HEK293 (cell line): Measurements from ENCODE around the gene KIRREL3.

Experiments
- CTCF ChIA-PET: fragments of 350-600 bp; formaldehyde crosslinking; extraction: SDS; loops from one replicate; lab custom pipeline; 2021; ENCODE audit warnings: antibody characterized with exemption; lab: Yijun Ruan, JAX
- POLR2A ChIA-PET: fragments of 300-600 bp; formaldehyde crosslinking; extraction: SDS; loops from one replicate; lab custom pipeline; 2020; ENCODE audit warnings: antibody characterized with exemption, inconsistent platforms; lab: Yijun Ruan, JAX
- H3K27ac ChIP-seq: fragments of 200-500 bp; sonication (Bioruptor generic); 2 replicates; pipeline ENCODE4 v1.5.1; 2014; ENCODE audit warnings: low read depth, low read length, control low read depth, inconsistent platforms; ENCODE audit errors: extremely low read depth
- H3K36me3 ChIP-seq, 2 experiments: fragments of 200-500 bp in 1 of 2; sonication (Bioruptor generic) in 1 of 2; 1 replicate in 1 of 2; 2 replicates in 1 of 2; pipeline ENCODE4 v1.5.1; 2014 to 2017; ENCODE audit warnings: inconsistent platforms in 2 of 2, low read length in 2 of 2; ENCODE audit not compliant: control insufficient read depth in 2 of 2, insufficient read depth in 1 of 2
- H3K4me1 ChIP-seq: fragments of 200-500 bp; sonication (Bioruptor generic); 2 replicates; pipeline ENCODE4 v1.5.1; 2014; ENCODE audit warnings: mild to moderate bottlenecking, low read length, inconsistent platforms; ENCODE audit not compliant: control insufficient read depth, insufficient read depth
- H3K4me3 ChIP-seq: 2 replicates; pipeline ENCODE4 v1.5.1; 2011; ENCODE audit warnings: low read depth, mild to moderate bottlenecking, control low read depth, low read length, moderate library complexity
- H3K9me3 ChIP-seq: fragments of 200-500 bp; sonication (Bioruptor generic); 2 replicates; pipeline ENCODE4 v1.5.1; 2014; ENCODE audit warnings: low read depth, low read length, inconsistent platforms; ENCODE audit not compliant: control insufficient read depth, insufficient read depth
- FEZF1 ChIP-seq: fragments of 450-650 bp; formaldehyde crosslinking; IDR thresholded peaks from 2 replicates; pipeline ENCODE4 v1.5.1; 2016; ENCODE audit warnings: missing biosample characterization, missing genetic modification characterization
- KLF9 ChIP-seq: fragments of 450-650 bp; formaldehyde crosslinking; IDR thresholded peaks from 2 replicates; pipeline ENCODE4 v1.5.1; 2016; ENCODE audit warnings: missing biosample characterization, missing genetic modification characterization, low read depth
- SCRT1 ChIP-seq: fragments of 450-650 bp; formaldehyde crosslinking; IDR thresholded peaks from 2 replicates; pipeline ENCODE4 v1.5.1; 2016; ENCODE audit warnings: missing biosample characterization, missing genetic modification characterization, borderline replicate concordance
- SCRT2 ChIP-seq: fragments of 450-650 bp; formaldehyde crosslinking; IDR thresholded peaks from 2 replicates; pipeline ENCODE4 v1.5.1; 2016; ENCODE audit warnings: missing biosample characterization, missing genetic modification characterization
- SP7 ChIP-seq: fragments of 450-650 bp; formaldehyde crosslinking; IDR thresholded peaks from 2 replicates; pipeline ENCODE4 v1.5.1; 2016; ENCODE audit warnings: missing biosample characterization, missing genetic modification characterization
- ZBTB20 ChIP-seq: fragments of 450-650 bp; formaldehyde crosslinking; IDR thresholded peaks from 2 replicates; pipeline ENCODE4 v1.5.1; 2016; ENCODE audit warnings: missing biosample characterization, missing genetic modification characterization
- ZFP41 ChIP-seq: fragments of 450-650 bp; formaldehyde crosslinking; IDR thresholded peaks from 2 replicates; pipeline ENCODE4 v1.5.1; 2016; ENCODE audit warnings: missing biosample characterization, missing genetic modification characterization, borderline replicate concordance
- ZNF112 ChIP-seq: fragments of 450-650 bp; formaldehyde crosslinking; IDR thresholded peaks from 2 replicates; pipeline ENCODE4 v1.5.0; 2017; ENCODE audit warnings: missing biosample characterization, missing genetic modification characterization
- ZNF335 ChIP-seq: fragments of 450-650 bp; formaldehyde crosslinking; conservative IDR thresholded peaks from 2 replicates; pipeline ENCODE4 v1.5.1; 2016; ENCODE audit warnings: missing biosample characterization, missing genetic modification characterization
- ZNF350 ChIP-seq: fragments of 450-650 bp; formaldehyde crosslinking; IDR thresholded peaks from 2 replicates; pipeline ENCODE4 v1.5.0; 2017; ENCODE audit warnings: missing biosample characterization, mild to moderate bottlenecking, missing genetic modification characterization
- ZNF366 ChIP-seq: fragments of 450-650 bp; formaldehyde crosslinking; conservative IDR thresholded peaks from 2 replicates; pipeline ENCODE4 v1.5.1; 2016; ENCODE audit warnings: missing biosample characterization, missing genetic modification characterization
- ZNF510 ChIP-seq: fragments of 450-650 bp; formaldehyde crosslinking; IDR thresholded peaks from 2 replicates; pipeline ENCODE4 v1.5.1; 2018; ENCODE audit warnings: mild to moderate bottlenecking, missing genetic modification characterization, missing biosample characterization; ENCODE audit not compliant: insufficient replicate concordance
- ZNF549 ChIP-seq: fragments of 450-650 bp; IDR thresholded peaks from 2 replicates; pipeline ENCODE4 v1.5.1; 2018; ENCODE audit warnings: missing biosample characterization, missing genetic modification characterization, mild to moderate bottlenecking, inconsistent platforms, moderate library complexity
- ZNF629 ChIP-seq: fragments of 450-650 bp; formaldehyde crosslinking; IDR thresholded peaks from 2 replicates; pipeline ENCODE4 v1.5.1; 2017; ENCODE audit warnings: missing biosample characterization, missing genetic modification characterization
- ZNF707 ChIP-seq: fragments of 450-650 bp; formaldehyde crosslinking; IDR thresholded peaks from 2 replicates; pipeline ENCODE4 v1.5.1; 2016; ENCODE audit warnings: missing biosample characterization, missing genetic modification characterization
- TF ChIP-seq, protein P1 (sequence below): fragments of 450-650 bp; formaldehyde crosslinking; IDR thresholded peaks from 2 replicates; pipeline ENCODE4 v1.5.1; 2016; ENCODE audit warnings: missing biosample characterization, missing genetic modification characterization
- TF ChIP-seq, protein P2 (sequence below): fragments of 450-650 bp; formaldehyde crosslinking; IDR thresholded peaks from 2 replicates; pipeline ENCODE4 v1.5.1; 2016; ENCODE audit warnings: missing biosample characterization, missing genetic modification characterization
- TF ChIP-seq, protein P3 (sequence below): fragments of 450-650 bp; formaldehyde crosslinking; IDR thresholded peaks from 2 replicates; pipeline ENCODE4 v1.5.1; 2016; ENCODE audit warnings: missing biosample characterization, missing genetic modification characterization, borderline replicate concordance
- TF ChIP-seq, protein P4 (sequence below): fragments of 450-650 bp; formaldehyde crosslinking; IDR thresholded peaks from 2 replicates; pipeline ENCODE4 v1.5.1; 2017; ENCODE audit warnings: missing biosample characterization, missing genetic modification characterization
- TF ChIP-seq, protein P5 (sequence below): fragments of 450-650 bp; formaldehyde crosslinking; IDR thresholded peaks from 2 replicates; pipeline ENCODE4 v1.5.1; 2016; ENCODE audit warnings: missing biosample characterization, missing genetic modification characterization, low read depth
- TF ChIP-seq, protein P6 (sequence below): fragments of 450-650 bp; formaldehyde crosslinking; IDR thresholded peaks from 2 replicates; pipeline ENCODE4 v1.5.1; 2016; ENCODE audit warnings: missing biosample characterization, missing genetic modification characterization

KIRREL3 gene

DNA sequence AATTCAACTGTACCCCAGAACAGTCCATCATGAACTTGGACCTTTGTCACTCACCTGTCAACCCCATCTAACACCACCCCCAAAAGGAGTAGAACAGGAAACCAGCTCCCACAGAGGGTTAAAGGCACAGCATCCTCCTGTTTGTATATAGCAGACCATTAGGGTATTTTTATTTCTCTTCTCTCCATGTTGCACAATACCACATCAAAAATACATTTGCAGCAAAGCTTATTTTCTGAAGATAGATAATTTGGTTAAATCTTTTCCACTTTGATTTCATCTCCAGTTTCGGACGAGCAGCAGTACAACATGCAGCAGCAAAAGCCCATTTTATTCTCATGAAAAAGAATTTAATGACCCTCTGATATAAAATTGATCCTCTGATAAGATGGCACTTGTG, 103.1 kb downstream of the KIRREL3 start (continued):
- TF ChIP-seq SCRT2 (tag by site-specific recombination) (no peak), ZNF510 (tag by site-specific recombination) (no peak)

DNA sequence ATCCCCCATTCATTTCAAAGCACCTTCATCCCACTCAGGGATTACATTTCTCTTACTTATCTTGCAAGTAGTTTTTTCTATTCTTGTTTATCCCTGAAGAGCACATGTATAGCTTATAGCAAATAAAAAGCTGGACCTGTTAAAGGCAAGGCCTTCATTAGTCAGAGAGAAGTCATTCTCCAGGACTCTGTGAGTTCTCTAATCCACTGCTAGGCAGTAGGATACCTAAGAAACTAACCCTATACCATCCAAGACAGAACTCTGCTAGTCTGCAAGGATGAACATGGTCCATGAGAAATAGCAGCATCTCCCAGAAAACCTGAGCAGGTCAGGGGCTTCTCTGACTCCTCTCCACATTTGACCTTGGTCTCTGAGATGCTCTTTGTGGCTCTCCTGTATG, 104.5 kb downstream of the KIRREL3 start:
- no peak for TF ChIP-seq FEZF1
- TF ChIP-seq, protein P1, sequence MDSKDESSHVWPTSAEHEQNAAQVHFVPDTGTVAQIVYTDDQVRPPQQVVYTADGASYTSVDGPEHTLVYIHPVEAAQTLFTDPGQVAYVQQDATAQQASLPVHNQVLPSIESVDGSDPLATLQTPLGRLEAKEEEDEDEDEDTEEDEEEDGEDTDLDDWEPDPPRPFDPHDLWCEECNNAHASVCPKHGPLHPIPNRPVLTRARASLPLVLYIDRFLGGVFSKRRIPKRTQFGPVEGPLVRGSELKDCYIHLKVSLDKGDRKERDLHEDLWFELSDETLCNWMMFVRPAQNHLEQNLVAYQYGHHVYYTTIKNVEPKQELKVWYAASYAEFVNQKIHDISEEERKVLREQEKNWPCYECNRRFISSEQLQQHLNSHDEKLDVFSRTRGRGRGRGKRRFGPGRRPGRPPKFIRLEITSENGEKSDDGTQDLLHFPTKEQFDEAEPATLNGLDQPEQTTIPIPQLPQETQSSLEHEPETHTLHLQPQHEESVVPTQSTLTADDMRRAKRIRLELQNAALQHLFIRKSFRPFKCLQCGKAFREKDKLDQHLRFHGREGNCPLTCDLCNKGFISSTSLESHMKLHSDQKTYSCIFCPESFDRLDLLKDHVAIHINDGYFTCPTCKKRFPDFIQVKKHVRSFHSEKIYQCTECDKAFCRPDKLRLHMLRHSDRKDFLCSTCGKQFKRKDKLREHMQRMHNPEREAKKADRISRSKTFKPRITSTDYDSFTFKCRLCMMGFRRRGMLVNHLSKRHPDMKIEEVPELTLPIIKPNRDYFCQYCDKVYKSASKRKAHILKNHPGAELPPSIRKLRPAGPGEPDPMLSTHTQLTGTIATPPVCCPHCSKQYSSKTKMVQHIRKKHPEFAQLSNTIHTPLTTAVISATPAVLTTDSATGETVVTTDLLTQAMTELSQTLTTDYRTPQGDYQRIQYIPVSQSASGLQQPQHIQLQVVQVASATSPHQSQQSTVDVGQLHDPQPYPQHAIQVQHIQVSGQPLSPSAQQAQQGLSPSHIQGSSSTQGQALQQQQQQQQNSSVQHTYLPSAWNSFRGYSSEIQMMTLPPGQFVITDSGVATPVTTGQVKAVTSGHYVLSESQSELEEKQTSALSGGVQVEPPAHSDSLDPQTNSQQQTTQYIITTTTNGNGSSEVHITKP (tag by site-specific recombination): no peak
- no peak for TF ChIP-seq ZFP41 (tag by site-specific recombination)
- TF ChIP-seq, protein P2, sequence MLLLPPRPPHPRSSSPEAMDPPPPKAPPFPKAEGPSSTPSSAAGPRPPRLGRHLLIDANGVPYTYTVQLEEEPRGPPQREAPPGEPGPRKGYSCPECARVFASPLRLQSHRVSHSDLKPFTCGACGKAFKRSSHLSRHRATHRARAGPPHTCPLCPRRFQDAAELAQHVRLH: no peak
- TF ChIP-seq ZNF629 (tag by site-specific recombination): no peak
- TF ChIP-seq ZNF707: no peak
- TF ChIP-seq, protein P3, sequence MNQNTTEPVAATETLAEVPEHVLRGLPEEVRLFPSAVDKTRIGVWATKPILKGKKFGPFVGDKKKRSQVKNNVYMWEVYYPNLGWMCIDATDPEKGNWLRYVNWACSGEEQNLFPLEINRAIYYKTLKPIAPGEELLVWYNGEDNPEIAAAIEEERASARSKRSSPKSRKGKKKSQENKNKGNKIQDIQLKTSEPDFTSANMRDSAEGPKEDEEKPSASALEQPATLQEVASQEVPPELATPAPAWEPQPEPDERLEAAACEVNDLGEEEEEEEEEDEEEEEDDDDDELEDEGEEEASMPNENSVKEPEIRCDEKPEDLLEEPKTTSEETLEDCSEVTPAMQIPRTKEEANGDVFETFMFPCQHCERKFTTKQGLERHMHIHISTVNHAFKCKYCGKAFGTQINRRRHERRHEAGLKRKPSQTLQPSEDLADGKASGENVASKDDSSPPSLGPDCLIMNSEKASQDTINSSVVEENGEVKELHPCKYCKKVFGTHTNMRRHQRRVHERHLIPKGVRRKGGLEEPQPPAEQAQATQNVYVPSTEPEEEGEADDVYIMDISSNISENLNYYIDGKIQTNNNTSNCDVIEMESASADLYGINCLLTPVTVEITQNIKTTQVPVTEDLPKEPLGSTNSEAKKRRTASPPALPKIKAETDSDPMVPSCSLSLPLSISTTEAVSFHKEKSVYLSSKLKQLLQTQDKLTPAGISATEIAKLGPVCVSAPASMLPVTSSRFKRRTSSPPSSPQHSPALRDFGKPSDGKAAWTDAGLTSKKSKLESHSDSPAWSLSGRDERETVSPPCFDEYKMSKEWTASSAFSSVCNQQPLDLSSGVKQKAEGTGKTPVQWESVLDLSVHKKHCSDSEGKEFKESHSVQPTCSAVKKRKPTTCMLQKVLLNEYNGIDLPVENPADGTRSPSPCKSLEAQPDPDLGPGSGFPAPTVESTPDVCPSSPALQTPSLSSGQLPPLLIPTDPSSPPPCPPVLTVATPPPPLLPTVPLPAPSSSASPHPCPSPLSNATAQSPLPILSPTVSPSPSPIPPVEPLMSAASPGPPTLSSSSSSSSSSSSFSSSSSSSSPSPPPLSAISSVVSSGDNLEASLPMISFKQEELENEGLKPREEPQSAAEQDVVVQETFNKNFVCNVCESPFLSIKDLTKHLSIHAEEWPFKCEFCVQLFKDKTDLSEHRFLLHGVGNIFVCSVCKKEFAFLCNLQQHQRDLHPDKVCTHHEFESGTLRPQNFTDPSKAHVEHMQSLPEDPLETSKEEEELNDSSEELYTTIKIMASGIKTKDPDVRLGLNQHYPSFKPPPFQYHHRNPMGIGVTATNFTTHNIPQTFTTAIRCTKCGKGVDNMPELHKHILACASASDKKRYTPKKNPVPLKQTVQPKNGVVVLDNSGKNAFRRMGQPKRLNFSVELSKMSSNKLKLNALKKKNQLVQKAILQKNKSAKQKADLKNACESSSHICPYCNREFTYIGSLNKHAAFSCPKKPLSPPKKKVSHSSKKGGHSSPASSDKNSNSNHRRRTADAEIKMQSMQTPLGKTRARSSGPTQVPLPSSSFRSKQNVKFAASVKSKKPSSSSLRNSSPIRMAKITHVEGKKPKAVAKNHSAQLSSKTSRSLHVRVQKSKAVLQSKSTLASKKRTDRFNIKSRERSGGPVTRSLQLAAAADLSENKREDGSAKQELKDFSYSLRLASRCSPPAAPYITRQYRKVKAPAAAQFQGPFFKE (tag by site-specific recombination): no peak
- no peak for TF ChIP-seq ZNF366 (tag by site-specific recombination)
- no peak for TF ChIP-seq ZNF335
- TF ChIP-seq, protein P4, sequence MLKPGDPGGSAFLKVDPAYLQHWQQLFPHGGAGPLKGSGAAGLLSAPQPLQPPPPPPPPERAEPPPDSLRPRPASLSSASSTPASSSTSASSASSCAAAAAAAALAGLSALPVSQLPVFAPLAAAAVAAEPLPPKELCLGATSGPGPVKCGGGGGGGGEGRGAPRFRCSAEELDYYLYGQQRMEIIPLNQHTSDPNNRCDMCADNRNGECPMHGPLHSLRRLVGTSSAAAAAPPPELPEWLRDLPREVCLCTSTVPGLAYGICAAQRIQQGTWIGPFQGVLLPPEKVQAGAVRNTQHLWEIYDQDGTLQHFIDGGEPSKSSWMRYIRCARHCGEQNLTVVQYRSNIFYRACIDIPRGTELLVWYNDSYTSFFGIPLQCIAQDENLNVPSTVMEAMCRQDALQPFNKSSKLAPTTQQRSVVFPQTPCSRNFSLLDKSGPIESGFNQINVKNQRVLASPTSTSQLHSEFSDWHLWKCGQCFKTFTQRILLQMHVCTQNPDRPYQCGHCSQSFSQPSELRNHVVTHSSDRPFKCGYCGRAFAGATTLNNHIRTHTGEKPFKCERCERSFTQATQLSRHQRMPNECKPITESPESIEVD (tag by site-specific recombination): no peak
- TF ChIP-seq, protein P5, sequence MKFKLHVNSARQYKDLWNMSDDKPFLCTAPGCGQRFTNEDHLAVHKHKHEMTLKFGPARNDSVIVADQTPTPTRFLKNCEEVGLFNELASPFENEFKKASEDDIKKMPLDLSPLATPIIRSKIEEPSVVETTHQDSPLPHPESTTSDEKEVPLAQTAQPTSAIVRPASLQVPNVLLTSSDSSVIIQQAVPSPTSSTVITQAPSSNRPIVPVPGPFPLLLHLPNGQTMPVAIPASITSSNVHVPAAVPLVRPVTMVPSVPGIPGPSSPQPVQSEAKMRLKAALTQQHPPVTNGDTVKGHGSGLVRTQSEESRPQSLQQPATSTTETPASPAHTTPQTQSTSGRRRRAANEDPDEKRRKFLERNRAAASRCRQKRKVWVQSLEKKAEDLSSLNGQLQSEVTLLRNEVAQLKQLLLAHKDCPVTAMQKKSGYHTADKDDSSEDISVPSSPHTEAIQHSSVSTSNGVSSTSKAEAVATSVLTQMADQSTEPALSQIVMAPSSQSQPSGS (tag by site-specific recombination): no peak
- TF ChIP-seq ZNF112: no peak
- no peak for TF ChIP-seq SCRT1 (tag by site-specific recombination)
- no peak for TF ChIP-seq SP7 (tag by site-specific recombination)
- TF ChIP-seq, protein P6, sequence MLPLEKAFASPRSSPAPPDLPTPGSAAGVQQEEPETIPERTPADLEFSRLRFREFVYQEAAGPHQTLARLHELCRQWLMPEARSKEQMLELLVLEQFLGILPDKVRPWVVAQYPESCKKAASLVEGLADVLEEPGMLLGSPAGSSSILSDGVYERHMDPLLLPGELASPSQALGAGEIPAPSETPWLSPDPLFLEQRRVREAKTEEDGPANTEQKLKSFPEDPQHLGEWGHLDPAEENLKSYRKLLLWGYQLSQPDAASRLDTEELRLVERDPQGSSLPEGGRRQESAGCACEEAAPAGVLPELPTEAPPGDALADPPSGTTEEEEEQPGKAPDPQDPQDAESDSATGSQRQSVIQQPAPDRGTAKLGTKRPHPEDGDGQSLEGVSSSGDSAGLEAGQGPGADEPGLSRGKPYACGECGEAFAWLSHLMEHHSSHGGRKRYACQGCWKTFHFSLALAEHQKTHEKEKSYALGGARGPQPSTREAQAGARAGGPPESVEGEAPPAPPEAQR (tag by site-specific recombination): no peak
- no peak for TF ChIP-seq KLF9 (tag by site-specific recombination)
- TF ChIP-seq ZNF350 (tag by site-specific recombination): no peak
- no peak for TF ChIP-seq ZBTB20 (tag by site-specific recombination)
- no peak for TF ChIP-seq ZNF549
- CTCF ChIA-PET: no interaction called here

More for the DNA sequence above, 104.5 kb downstream of the KIRREL3 start:
- H3K27ac ChIP-seq: no peak overlapping the region
- no peak overlapping the region for H3K4me3 ChIP-seq
- POLR2A ChIA-PET: no interaction called here
- no peaks in the 10 kb centered on the region for H3K9me3 ChIP-seq
- H3K36me3 ChIP-seq: no peaks in the 10 kb centered on the region
- H3K4me1 ChIP-seq: no peaks in the 10 kb centered on the region
